Kidney (tissue), 14 donors: ENCODE data around the gene TSKU. TPM values are rescaled to one million over a fixed set of nuclear protein-coding genes. Genes with fewer than 3 reads are reported as not detected.

Source experiments
- DNase-seq, 5 donors: peaks; one replicate each; pipeline ENCODE4 v3.0.0-alpha.2; 2013 to 2020
- FAIRE-seq: peaks from 2 replicates; lab custom pipeline; 2012; peaks lifted over from hg19 to GRCh38; lab: Jason Lieb, UNC
- H3K27ac ChIP-seq, 2 donors: one replicate each; pipeline ENCODE4 v1.7.0; 2013; ENCODE audit warnings: low read depth in 2 of 2, low read length in 2 of 2, inconsistent platforms in 1 of 2
- H3K27me3 ChIP-seq: one replicate; pipeline ENCODE4 v1.7.1; 2013; ENCODE audit warnings: low read length, inconsistent platforms; ENCODE audit not compliant: control insufficient read depth, insufficient read depth
- H3K36me3 ChIP-seq, 3 donors: one replicate each; pipeline versions ENCODE4 v1.7.0 to v1.7.1; 2013; ENCODE audit warnings: low read length in 3 of 3, control low read depth in 1 of 3, inconsistent platforms in 1 of 3; ENCODE audit not compliant: insufficient read depth in 3 of 3, control insufficient read depth in 2 of 3
- H3K4me1 ChIP-seq, 3 donors: one replicate each; pipeline versions ENCODE4 v1.7.0 to v1.7.1; 2013; ENCODE audit warnings: low read length in 3 of 3, inconsistent platforms in 1 of 3, low read depth in 1 of 3; ENCODE audit not compliant: control insufficient read depth in 2 of 3, insufficient read depth in 2 of 3
- H3K4me3 ChIP-seq, 3 donors: one replicate each; pipeline versions ENCODE4 v1.7.0 to v1.8.1; 2013; ENCODE audit warnings: low read length in 3 of 3, control low read depth in 1 of 3, inconsistent platforms in 1 of 3
- H3K9ac ChIP-seq, 3 donors: one replicate each; pipeline versions ENCODE4 v1.7.0 to v1.7.1; 2013; ENCODE audit warnings: low read length in 3 of 3, control low read depth in 1 of 3, inconsistent platforms in 1 of 3
- H3K9me3 ChIP-seq, 3 donors: one replicate each; pipeline versions ENCODE4 v1.7.0 to v1.7.1; 2013; ENCODE audit warnings: low read length in 3 of 3, control low read depth in 1 of 3, inconsistent platforms in 1 of 3; ENCODE audit not compliant: control insufficient read depth in 2 of 3, insufficient read depth in 1 of 3
- intact Hi-C: fragments of 100-400 bp; cut with DNase I; formaldehyde crosslinking; loops from one replicate; pipeline ENCODE4 v1.11.1; 2022
- polyA plus RNA-seq: library from polyadenylated mRNA; stranded (reverse); fragments of 350-450 nt; fragmentation: Illumina TruSeq; extraction: RNeasy Lipid Tissue Mini Kit (QIAGEN cat#74804); gene quantifications from one replicate; pipeline ENCODE4 v1.2.3, GENCODE V29; 2014; ENCODE audit warnings: low read depth, low replicate concordance; ENCODE audit not compliant: insufficient read depth
- total RNA-seq: library from RNA; stranded (reverse); fragmentation: NEBNext Ultra II Directional; extraction: Animal tissue kit (Norgen Biotek cat#: 25700); gene quantifications from one replicate; pipeline ENCODE4 v1.2.1, GENCODE V29; 2021
- TF ChIP-seq, protein P1 (sequence below): IDR thresholded peaks from 3 replicates; pipeline ENCODE4 v1.5.1; 2012; ENCODE audit warnings: mild to moderate bottlenecking, moderate library complexity, borderline replicate concordance; ENCODE audit not compliant: insufficient read depth; ENCODE audit errors: extremely low read depth
- donor health status: control.
- donor health status: control.
- donor health status: control.
- donor health status: control.
- donor health status: control.
- donor health status: DM: yes; HTN: yes; CAD: no.
- donor health status: Normal renal cell carcinoma (clear cell type).

Gene TSKU
- total and polyA plus RNA-seq, 2 donors from 2014 or later = 27.3 to 41.0 TPM

DNA sequence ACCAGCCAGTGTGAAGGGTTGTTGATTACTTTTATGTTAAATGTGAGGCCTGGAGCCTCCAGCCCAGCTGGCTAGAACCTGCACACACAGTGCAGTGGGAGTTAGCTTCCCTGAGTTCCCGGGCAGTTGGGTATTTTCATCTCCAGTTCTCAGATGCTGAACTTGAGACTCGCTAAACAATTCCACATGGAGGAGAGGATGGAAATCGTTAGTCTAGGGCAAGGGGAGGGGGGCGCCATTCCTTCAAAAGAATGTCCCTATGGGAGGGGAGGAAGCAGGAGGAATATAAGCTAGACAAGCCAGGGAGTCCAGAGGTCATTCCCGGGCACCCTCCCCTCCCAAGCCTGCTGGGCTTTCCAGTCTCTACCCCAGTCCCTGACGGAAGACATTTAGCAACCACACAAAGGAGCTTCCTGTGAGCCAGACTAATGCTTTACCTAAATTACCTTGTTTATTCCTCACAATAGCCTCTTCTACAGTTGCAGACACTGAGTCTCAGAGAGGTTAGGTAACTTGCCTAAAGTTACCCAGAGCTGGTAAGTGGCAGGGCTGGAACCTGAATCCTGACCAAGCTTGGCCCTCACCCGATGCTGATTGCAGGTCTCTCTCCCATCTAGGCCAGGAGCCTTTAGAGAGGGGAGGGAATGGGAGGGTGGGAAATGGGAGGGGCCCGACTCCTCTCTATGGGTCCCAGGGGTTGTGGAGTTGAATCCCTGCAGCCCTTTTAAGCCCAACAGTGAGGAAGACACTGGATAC, 1.9 kb upstream of the TSKU start:
- H3K9ac ChIP-seq = no peak overlapping the region
- peaks cover 2 to 20% (median 16%) of the 10 kb centered on the region in 3 donors for H3K4me1 ChIP-seq
- H3K27ac ChIP-seq = peak overlapping the region; percentile 24 to 60
- H3K9me3 ChIP-seq = peaks cover 0 to 6% (median 0%) of the 10 kb centered on the region in 3 donors
- no peaks in the 10 kb centered on the region for H3K36me3 ChIP-seq
- TF ChIP-seq, protein P1, sequence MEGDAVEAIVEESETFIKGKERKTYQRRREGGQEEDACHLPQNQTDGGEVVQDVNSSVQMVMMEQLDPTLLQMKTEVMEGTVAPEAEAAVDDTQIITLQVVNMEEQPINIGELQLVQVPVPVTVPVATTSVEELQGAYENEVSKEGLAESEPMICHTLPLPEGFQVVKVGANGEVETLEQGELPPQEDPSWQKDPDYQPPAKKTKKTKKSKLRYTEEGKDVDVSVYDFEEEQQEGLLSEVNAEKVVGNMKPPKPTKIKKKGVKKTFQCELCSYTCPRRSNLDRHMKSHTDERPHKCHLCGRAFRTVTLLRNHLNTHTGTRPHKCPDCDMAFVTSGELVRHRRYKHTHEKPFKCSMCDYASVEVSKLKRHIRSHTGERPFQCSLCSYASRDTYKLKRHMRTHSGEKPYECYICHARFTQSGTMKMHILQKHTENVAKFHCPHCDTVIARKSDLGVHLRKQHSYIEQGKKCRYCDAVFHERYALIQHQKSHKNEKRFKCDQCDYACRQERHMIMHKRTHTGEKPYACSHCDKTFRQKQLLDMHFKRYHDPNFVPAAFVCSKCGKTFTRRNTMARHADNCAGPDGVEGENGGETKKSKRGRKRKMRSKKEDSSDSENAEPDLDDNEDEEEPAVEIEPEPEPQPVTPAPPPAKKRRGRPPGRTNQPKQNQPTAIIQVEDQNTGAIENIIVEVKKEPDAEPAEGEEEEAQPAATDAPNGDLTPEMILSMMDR = no peak
- FAIRE-seq (no peak), DNase-seq (peak in 3 of 5 donors; percentile 57 to 83 (median 59))
- H3K4me3 ChIP-seq = peak overlapping the region in 1 of 3 donors; percentile 17
- intact Hi-C loops = no loop called here
- no peaks in the 10 kb centered on the region for H3K27me3 ChIP-seq

DNA sequence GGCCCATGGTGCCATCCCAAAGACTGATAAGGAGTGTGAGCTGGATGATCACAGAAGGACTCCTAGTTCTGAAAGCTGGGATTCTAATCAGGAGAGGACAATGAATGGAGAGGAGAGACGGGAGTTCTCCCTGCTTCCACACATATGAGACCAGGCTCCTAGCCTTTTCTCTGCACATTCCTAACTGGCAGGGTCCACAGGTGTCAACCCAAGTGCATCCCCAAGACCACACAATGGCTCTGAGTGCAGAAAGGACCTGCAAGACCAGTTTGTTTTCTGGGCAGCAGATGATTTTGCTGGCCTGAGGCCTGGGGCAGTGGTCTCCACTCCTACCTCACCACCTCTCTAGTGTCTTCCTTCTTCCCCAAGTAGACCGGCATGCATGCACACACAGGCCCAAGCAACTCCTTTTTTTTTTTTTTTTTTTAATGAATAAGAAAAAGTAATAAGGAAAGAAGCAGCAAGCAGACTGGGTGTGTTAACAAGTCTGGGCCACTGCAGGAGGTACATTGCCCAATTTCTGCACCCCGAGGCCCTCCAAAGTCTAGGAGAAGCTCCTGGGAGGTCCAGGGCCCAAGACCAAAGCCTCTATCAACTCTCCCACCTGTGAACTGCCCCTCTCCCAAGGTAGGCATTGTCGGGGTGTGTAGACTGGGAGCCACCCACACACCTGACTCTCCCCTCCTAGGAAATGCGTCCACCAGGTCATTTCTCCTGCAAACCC, 1.2 kb upstream of the TSKU start:
- peak overlapping the region; percentile 71 to 85 (median 71) for H3K4me3 ChIP-seq
- H3K36me3 ChIP-seq = no peaks in the 10 kb centered on the region
- peaks cover 2 to 22% (median 18%) of the 10 kb centered on the region in 3 donors for H3K4me1 ChIP-seq
- TF ChIP-seq, protein P1 = no peak
- intact Hi-C loops = no loop called here
- DNase-seq (no peak), FAIRE-seq (no peak)
- no peaks in the 10 kb centered on the region for H3K27me3 ChIP-seq
- no peaks in the 10 kb centered on the region for H3K9me3 ChIP-seq
- peak overlapping the region in 2 of 3 donors; percentile 65 to 78 for H3K9ac ChIP-seq
- peak overlapping the region; percentile 73 to 84 for H3K27ac ChIP-seq

DNA sequence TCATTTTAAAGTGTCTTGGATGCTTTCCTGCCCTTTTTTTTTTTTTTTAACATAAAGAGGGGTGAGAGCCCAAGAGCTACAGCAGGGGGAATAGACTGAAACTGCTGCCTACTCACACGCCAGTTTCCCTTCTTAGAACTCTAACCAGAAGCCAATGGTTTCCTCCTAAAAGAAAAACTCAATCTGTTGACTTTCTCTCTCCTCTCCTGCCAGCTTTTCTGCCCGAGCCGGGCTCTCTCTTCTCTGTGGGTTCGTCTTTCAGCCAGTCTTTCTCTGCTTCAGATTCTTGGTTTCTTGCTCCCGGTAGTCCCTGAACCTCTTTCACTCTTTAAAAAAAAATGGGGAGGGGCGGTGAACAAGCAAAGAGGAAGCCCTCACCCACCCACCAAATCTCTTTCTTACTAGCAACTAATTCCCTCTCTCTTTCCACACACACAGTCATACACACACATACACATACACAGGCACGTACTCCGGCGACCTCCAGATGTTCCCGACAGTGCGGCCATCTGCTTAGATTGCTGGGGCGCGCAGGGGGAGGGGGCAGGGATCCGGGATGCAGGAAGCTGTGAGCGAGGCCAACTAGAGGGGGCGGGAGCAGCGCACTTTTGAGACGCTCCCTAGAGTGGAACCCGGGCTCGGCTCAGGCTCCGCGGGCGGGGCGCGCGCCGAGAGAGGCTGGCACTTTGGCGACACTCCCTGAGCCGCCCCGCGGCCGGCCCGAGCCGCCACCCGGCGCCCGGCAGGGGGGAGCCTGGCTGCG, 444 bp upstream of the TSKU start:
- Histone ChIP-seq H3K9ac (peak overlapping the region; percentile 65 to 78 (median 69)), H3K4me3 (peak overlapping the region; percentile 71 to 85 (median 71)), H3K27me3 (no peaks in the 10 kb centered on the region), H3K4me1 (peaks cover 2 to 29% (median 22%) of the 10 kb centered on the region in 3 donors), H3K27ac (peak overlapping the region; percentile 73 to 84), H3K36me3 (no peaks in the 10 kb centered on the region), H3K9me3 (no peaks in the 10 kb centered on the region)
- intact Hi-C loops = no loop called here
- peak; percentile 96 to 98 (median 97) for DNase-seq
- TF ChIP-seq, protein P1 = no peak
- FAIRE-seq = no peak
